SHP77 (cell line): ENCODE results near the gene KCTD13.
"Not testable (repeated sequence)": the region's sequence is repeated elsewhere in the genome, so short reads cannot be mapped to it uniquely, and the experiment has no call there.

Experiments used
- DNase-seq, 2 experiments: peaks; one replicate each; lab custom pipeline; 2025; lab: John Stamatoyannopoulos, UW

The KCTD13 gene

GRCh38 chr16:29925781-29926710 lies at the start of gene KCTD13:
KCTD13 (minus strand) TSS chr16:29926226; CDS start chr16:29926033, 193 bp downstream.
- peak; percentile 82 to 84 for DNase-seq

- no peak for DNase-seq
Observed at GRCh38 chr16:29975134-29975538, 49.1 kb upstream of the KCTD13 start.

- no peak for DNase-seq
Observed at GRCh38 chr16:29974291-29975133, 48.5 kb upstream of the KCTD13 start.

GRCh38 chr16:29973384-29974246 lies 47.6 kb upstream of the KCTD13 start, which contains the start of gene TAOK2:
TAOK2 (plus strand) TSS chr16:29973868; CDS start chr16:29977773, 3,905 bp downstream.
- peak; percentile 98 to 99 for DNase-seq

GRCh38 chr16:29972992-29973383 lies 47.0 kb upstream of the KCTD13 start:
- DNase-seq: no peak

GRCh38 chr16:29972500-29972899 lies 46.5 kb upstream of the KCTD13 start:
- no peak for DNase-seq

GRCh38 chr16:29971304-29971703 lies 45.3 kb upstream of the KCTD13 start:
- no peak for DNase-seq

- no peak for DNase-seq
Observed at GRCh38 chr16:29968205-29968604, 42.2 kb upstream of the KCTD13 start.

GRCh38 chr16:29963021-29963743 lies 37.2 kb upstream of the KCTD13 start:
- no peak for DNase-seq

- DNase-seq: no peak
Observed at GRCh38 chr16:29962344-29962994, 36.4 kb upstream of the KCTD13 start.

- DNase-seq: peak; percentile 85 to 93
Observed at GRCh38 chr16:29961479-29962343, 35.7 kb upstream of the KCTD13 start, which contains the start of gene TMEM219. TMEM219 (plus strand) TSS chr16:29962079; CDS start chr16:29963144, 1,065 bp downstream.

GRCh38 chr16:29961127-29961478 lies 35.1 kb upstream of the KCTD13 start:
- DNase-seq: no peak

- not testable (repeated sequence) for DNase-seq
Observed at GRCh38 chr16:29959821-29960220, 33.8 kb upstream of the KCTD13 start.

- no peak for DNase-seq
Observed at GRCh38 chr16:29959293-29959692, 33.3 kb upstream of the KCTD13 start.

- DNase-seq: no peak
Observed at GRCh38 chr16:29958756-29959155, 32.7 kb upstream of the KCTD13 start.

- DNase-seq: no peak
Observed at GRCh38 chr16:29951625-29952365, 25.8 kb upstream of the KCTD13 start.

- no peak for DNase-seq
Observed at GRCh38 chr16:29950806-29951461, 24.9 kb upstream of the KCTD13 start.

- no peak for DNase-seq
Observed at GRCh38 chr16:29947897-29948296, 21.9 kb upstream of the KCTD13 start.
